Small intestine (tissue), 7 donors: ENCODE measurements around the gene F10. TPM values are rescaled to one million over a fixed set of nuclear protein-coding genes. Genes with fewer than 3 reads are reported as not detected.

Experiments
- DNase-seq, 2 donors: peaks; one replicate each; pipeline versions ENCODE4 v3.0.0 to v3.0.0-alpha.2; 2013
- FAIRE-seq: peaks from 2 replicates; lab custom pipeline; 2012; peaks lifted over from hg19 to GRCh38; lab: Jason Lieb, UNC
- H3K27ac ChIP-seq, 3 donors: one replicate each; pipeline ENCODE4 v1.5.1; 2013; ENCODE audit warnings: low read length in 2 of 3, mild to moderate bottlenecking in 2 of 3, control low read depth in 1 of 3, inconsistent platforms in 1 of 3, low read depth in 1 of 3, moderate library complexity in 1 of 3
- H3K27me3 ChIP-seq, 3 donors: one replicate each; pipeline ENCODE4 v1.6.1; 2013; ENCODE audit warnings: low read length in 3 of 3, inconsistent platforms in 1 of 3; ENCODE audit not compliant: control insufficient read depth in 3 of 3, insufficient read depth in 3 of 3
- H3K36me3 ChIP-seq, 3 donors: one replicate each; pipeline ENCODE4 v1.6.1; 2013; ENCODE audit warnings: low read length in 3 of 3, inconsistent platforms in 1 of 3, low read depth in 1 of 3, mild to moderate bottlenecking in 1 of 3, moderate library complexity in 1 of 3; ENCODE audit not compliant: control insufficient read depth in 3 of 3, insufficient read depth in 2 of 3
- H3K4me1 ChIP-seq, 3 donors: one replicate each; pipeline ENCODE4 v1.6.1; 2013; ENCODE audit warnings: low read length in 2 of 3, inconsistent platforms in 1 of 3, low read depth in 1 of 3, mild to moderate bottlenecking in 1 of 3, moderate library complexity in 1 of 3; ENCODE audit not compliant: control insufficient read depth in 3 of 3, insufficient read depth in 2 of 3
- H3K4me3 ChIP-seq, 3 donors: one replicate each; pipeline ENCODE4 v1.5.1; 2013; ENCODE audit warnings: low read length in 3 of 3, control low read depth in 1 of 3, inconsistent platforms in 1 of 3, low read depth in 1 of 3, mild to moderate bottlenecking in 1 of 3, moderate library complexity in 1 of 3
- H3K9me3 ChIP-seq, 2 donors: one replicate each; pipeline ENCODE4 v1.6.1; 2013; ENCODE audit warnings: low read depth in 1 of 2, low read length in 1 of 2; ENCODE audit not compliant: control insufficient read depth in 2 of 2, insufficient read depth in 1 of 2
- WGBS, 3 donors: extraction: QIAGEN DNeasy Blood & Tissue Kit; methylation state at CpG; one replicate each; pipeline ENCODE4 v1.1.7; 2013; 5-methylcytosine and 5-hydroxymethylcytosine counted together
- polyA plus RNA-seq, 4 donors: library from polyadenylated mRNA; stranded (reverse) in 3 of 4; unstranded in 1 of 4; fragments of 200-250 nt in 3 of 4; fragments of 120-200 nt in 1 of 4; gene quantifications; one replicate each; pipeline versions ENCODE4 v1.2.1 to v1.2.3, GENCODE V29; 2013
- donor health status: healthy with polysubstance abuse.
- donor health status: control.
- donor health status: control.
- donor health status: Bipolar disorder and iron deficiency.
- donor health status: healthy.

F10 gene
- polyA plus RNA-seq, 4 donors = 7.7 to 148 (median 12.3) TPM

GRCh38 chr13:113196970-113197737 lies 74.6 kb downstream of the F10 start:
- no peak overlapping the region for H3K4me3 ChIP-seq
- no peaks in the 10 kb centered on the region for H3K9me3 ChIP-seq
- H3K27ac ChIP-seq = no peak overlapping the region
- peaks cover 17 to 37% (median 21%) of the 10 kb centered on the region in 3 donors for H3K36me3 ChIP-seq
- FAIRE-seq (no peak), DNase-seq (no peak)
- H3K27me3 ChIP-seq = no peaks in the 10 kb centered on the region
- WGBS, 3 donors = 88 to 91% (median 89%) methylated on average over 9 of the region's 9 CpGs
- no peaks in the 10 kb centered on the region for H3K4me1 ChIP-seq

Other genes starting within 250 kb of the F10 start
- gene MCF2L, start 153.6 kb upstream of the F10 start, polyA plus RNA-seq = 10 to 100 TPM; 12.2 to 37.1 (median 22.0) TPM
- 10 to 100 TPM in 1 of 4 donors, under 1 TPM in 1, not detected in 2; 0.24 to 45.3 TPM for gene F7, start 17.0 kb upstream of the F10 start, polyA plus RNA-seq
- gene PROZ, start 35.8 kb downstream of the F10 start, polyA plus RNA-seq = under 1 TPM in 1 of 4 donors, not detected in 3; 0.84 TPM
- 10 to 100 TPM; 21.6 to 51.3 (median 30.0) TPM for gene PCID2, start 85.9 kb downstream of the F10 start, polyA plus RNA-seq
- gene CUL4A, start 86.8 kb downstream of the F10 start, polyA plus RNA-seq = 10 to 100 TPM; 30.2 to 80.1 (median 32.5) TPM
- 100 to 1,000 TPM in 2 of 4 donors, 10 to 100 TPM in 2; 34.0 to 251 (median 79.5) TPM for gene LAMP1, start 174.4 kb downstream of the F10 start, polyA plus RNA-seq
- gene GRTP1, start 241.3 kb downstream of the F10 start, polyA plus RNA-seq = 10 to 100 TPM; 37.7 to 88.8 (median 79.4) TPM